ENCODE results near the gene PLXDC1. TPM values are rescaled to one million over a fixed set of nuclear protein-coding genes. Genes with fewer than 3 reads are reported as not detected.

Gene PLXDC1
- total and polyA plus RNA-seq, 2 of the 8 experiments (the other 6 are each of a cell fraction or from before 2014, with no cell fraction given), result 4.1 to 14.6 TPM

GRCh38 chr17:39094607-39095308 lies 56.7 kb downstream of the PLXDC1 start (continued):
- TF ChIP-seq GTF2F1 (IDR thresholded peaks at IDR 0.05; ENCODE audit: borderline replicate concordance, low read depth, low read length) (no peak), CTBP2 (IDR thresholded peaks at IDR 0.05; ENCODE audit: borderline replicate concordance, insufficient read depth, insufficient read length, low read length) (no peak), EZH2 (IDR thresholded peaks at IDR 0.05; ENCODE audit: low read depth, low read length, severe bottlenecking) (no peak), SP2 (IDR thresholded peaks at IDR 0.05; ENCODE audit: low read length) (no peak), KDM4A (IDR thresholded peaks at IDR 0.05; ENCODE audit: low read depth, low read length, severe bottlenecking) (no peak), FOSL1 (IDR thresholded peaks at IDR 0.05; ENCODE audit: insufficient read depth, low read depth, low read length) (no peak), CHD7 (IDR thresholded peaks at IDR 0.05; ENCODE audit: insufficient replicate concordance, low read length) (no peak)
- TF ChIP-seq, protein P1, sequence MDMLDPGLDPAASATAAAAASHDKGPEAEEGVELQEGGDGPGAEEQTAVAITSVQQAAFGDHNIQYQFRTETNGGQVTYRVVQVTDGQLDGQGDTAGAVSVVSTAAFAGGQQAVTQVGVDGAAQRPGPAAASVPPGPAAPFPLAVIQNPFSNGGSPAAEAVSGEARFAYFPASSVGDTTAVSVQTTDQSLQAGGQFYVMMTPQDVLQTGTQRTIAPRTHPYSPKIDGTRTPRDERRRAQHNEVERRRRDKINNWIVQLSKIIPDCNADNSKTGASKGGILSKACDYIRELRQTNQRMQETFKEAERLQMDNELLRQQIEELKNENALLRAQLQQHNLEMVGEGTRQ (IDR thresholded peaks at IDR 0.05; ENCODE audit: low read length), result no peak

All from H1 (cell line).